ENCODE measurements around the gene PLCL1. TPM values are rescaled to one million over a fixed set of nuclear protein-coding genes. Genes with fewer than 3 reads are reported as not detected.

PLCL1 gene
- polyA plus RNA-seq, 6 donors from 2014 or later: 0.05 to 0.25 (median 0.11) TPM; not detected in 3

GRCh38 chr2:197848602-197849001, 44.2 kb downstream of the PLCL1 start:
- Mint-ChIP-seq H3K36me3 (no peaks in the 10 kb centered on the region), H3K27ac (no peak overlapping the region), H3K4me1 (no peaks in the 10 kb centered on the region), H3K4me3 (no peak overlapping the region), H3K27me3 (peaks cover 13 to 35% (median 32%) of the 10 kb centered on the region in 3 donors), H3K9me3 (no peaks in the 10 kb centered on the region)
- DNase-seq (no peak), ATAC-seq (ENCODE audit: low read depth in 2 of 2) (no peak)

DNA sequence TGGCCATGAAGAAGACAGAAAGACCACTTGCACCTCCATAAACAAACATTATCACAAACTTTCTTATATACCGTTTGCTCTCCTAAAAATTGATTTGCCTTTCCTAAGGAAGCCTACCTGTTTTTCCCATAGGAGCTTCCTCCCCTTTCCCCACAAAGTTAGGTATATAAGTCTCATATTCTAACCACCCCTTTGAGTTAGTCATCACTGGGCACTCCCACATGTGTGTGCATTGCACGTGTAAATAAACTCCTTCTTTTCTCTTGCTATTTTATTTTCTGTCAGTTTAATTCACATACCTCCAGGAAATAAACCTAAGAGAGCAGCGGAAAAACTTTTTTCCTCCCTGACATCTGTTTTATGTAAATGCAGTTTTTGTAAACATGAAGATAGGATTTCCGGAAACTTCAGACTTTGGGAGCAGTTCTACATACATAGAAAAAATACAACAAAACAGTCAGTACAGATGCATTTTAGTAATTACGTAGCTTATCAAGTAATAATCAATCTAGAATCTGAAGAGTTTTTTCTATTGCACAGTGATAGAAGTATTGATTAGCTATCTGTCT, 46.6 kb downstream of the PLCL1 start:
- ATAC-seq (ENCODE audit: low read depth in 2 of 2): no peak
- Mint-ChIP-seq H3K27ac (no peak overlapping the region), H3K4me3 (no peak overlapping the region), H3K9me3 (no peaks in the 10 kb centered on the region), H3K27me3 (peaks cover 4 to 34% (median 28%) of the 10 kb centered on the region in 3 donors), H3K36me3 (no peaks in the 10 kb centered on the region), H3K4me1 (no peaks in the 10 kb centered on the region)
- no peak for DNase-seq

GRCh38 chr2:197851451-197851850, 47.1 kb downstream of the PLCL1 start:
- no peaks in the 10 kb centered on the region for H3K4me1 Mint-ChIP-seq

DNA sequence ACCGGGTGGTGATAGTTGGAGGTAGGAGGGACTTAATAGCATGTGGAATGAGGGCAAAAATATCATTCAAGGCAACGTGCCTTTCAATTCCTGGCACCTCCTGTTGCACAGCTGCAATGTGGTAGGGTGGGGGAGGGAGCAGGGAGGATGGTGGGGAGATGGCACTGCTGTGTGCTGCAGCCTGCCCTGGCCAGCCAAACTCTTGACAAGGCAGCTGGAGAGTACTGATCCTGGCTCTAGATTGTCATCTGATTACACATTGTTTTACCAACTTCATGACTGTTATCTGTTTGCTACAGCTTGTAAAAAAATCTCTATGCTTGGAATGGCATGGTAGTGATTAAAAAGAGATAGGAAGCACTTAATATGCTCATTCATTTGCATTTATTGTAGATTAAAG, 47.7 kb downstream of the PLCL1 start:
- no peak for ATAC-seq (ENCODE audit: low read depth in 2 of 2)
- H3K4me1 Mint-ChIP-seq: no peaks in the 10 kb centered on the region
- DNase-seq: no peak
- peaks cover 4 to 30% (median 23%) of the 10 kb centered on the region in 3 donors for H3K27me3 Mint-ChIP-seq
- H3K27ac Mint-ChIP-seq: no peak overlapping the region
- H3K36me3 Mint-ChIP-seq: no peaks in the 10 kb centered on the region
- H3K4me3 Mint-ChIP-seq: no peak overlapping the region
- H3K9me3 Mint-ChIP-seq: no peaks in the 10 kb centered on the region

More at GRCh38 chr2:197851451-197851850, 47.1 kb downstream of the PLCL1 start:
- ATAC-seq (ENCODE audit: low read depth in 2 of 2): no peak
- H3K27me3 Mint-ChIP-seq: peaks cover 4 to 30% (median 23%) of the 10 kb centered on the region in 3 donors
- DNase-seq: no peak
- no peak overlapping the region for H3K4me3 Mint-ChIP-seq
- H3K9me3 Mint-ChIP-seq: no peaks in the 10 kb centered on the region
- H3K36me3 Mint-ChIP-seq: no peaks in the 10 kb centered on the region
- H3K27ac Mint-ChIP-seq: no peak overlapping the region

DNA sequence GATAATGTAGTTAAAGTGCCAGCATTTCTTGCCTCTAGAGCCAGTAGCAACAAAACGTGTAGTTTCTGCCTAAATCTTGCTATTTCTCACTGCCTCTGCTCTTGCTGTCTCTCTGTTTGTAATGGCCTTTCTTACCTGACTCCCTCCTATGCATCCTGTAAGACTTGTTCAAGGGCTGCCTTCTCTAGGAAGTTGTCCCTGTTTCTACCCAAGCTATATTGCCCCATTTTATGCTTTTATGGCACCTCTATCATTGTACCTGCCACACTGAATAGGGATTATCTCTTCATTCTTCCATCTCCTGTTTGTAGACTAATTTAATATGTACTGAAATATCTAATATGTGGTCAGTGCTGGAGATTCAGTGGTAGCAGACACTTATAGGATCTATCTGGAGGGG, 49.2 kb downstream of the PLCL1 start:
- DNase-seq: no peak
- ATAC-seq (ENCODE audit: low read depth in 2 of 2): no peak
- Mint-ChIP-seq H3K9me3 (no peaks in the 10 kb centered on the region), H3K27ac (no peak overlapping the region), H3K27me3 (peaks cover 4 to 30% (median 23%) of the 10 kb centered on the region in 3 donors), H3K4me1 (no peaks in the 10 kb centered on the region), H3K36me3 (no peaks in the 10 kb centered on the region), H3K4me3 (no peak overlapping the region)

- no peak for DNase-seq
- Mint-ChIP-seq H3K27me3 (peaks cover 5 to 22% (median 9%) of the 10 kb centered on the region in 3 donors), H3K27ac (no peak overlapping the region), H3K9me3 (peaks cover 0 to 5% (median 1%) of the 10 kb centered on the region in 7 donors), H3K36me3 (no peaks in the 10 kb centered on the region), H3K4me3 (no peak overlapping the region), H3K4me1 (no peaks in the 10 kb centered on the region)
- ATAC-seq (ENCODE audit: low read depth in 2 of 2): no peak
Observed at GRCh38 chr2:197857476-197858107, 53.2 kb downstream of the PLCL1 start.

DNA sequence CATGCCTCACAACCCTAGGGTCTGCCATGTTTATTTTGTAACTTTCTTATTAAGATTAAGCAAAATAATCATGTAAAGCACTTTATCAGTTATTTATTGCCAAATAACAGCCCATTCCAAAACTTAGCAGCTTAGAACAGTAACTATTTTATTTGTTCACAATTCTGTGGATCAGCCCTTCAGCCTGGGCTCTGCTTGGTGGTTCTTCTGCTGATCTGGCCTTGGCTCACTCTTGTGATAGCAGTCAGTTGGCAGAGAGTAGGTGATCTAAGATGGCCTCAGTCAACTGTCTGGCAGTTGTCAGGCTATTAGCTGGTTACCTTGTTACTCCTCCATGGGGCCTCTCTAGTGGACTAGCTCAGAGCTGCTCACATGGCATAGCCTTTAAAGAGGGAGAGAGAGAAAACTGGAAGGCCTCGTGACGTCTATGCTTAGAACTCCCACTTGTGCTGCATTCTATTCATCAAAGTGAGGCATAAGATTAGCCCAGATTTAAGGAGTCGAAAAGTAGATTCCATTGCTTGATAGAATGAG, 54.3 kb downstream of the PLCL1 start:
- Mint-ChIP-seq H3K27ac (no peak overlapping the region), H3K4me1 (no peaks in the 10 kb centered on the region)
- no peak for ATAC-seq (ENCODE audit: low read depth in 2 of 2)

GRCh38 chr2:197862246-197862955, 58.0 kb downstream of the PLCL1 start:
- Mint-ChIP-seq H3K9me3 (peaks cover 0 to 5% (median 1%) of the 10 kb centered on the region in 7 donors), H3K4me1 (no peaks in the 10 kb centered on the region), H3K27ac (no peak overlapping the region), H3K27me3 (peaks cover 7 to 16% (median 8%) of the 10 kb centered on the region in 3 donors), H3K4me3 (no peak overlapping the region), H3K36me3 (no peaks in the 10 kb centered on the region)
- DNase-seq (no peak), ATAC-seq (ENCODE audit: low read depth in 2 of 2) (no peak)

More for the DNA sequence above, 54.3 kb downstream of the PLCL1 start:
- Mint-ChIP-seq H3K36me3 (no peaks in the 10 kb centered on the region), H3K9me3 (peaks cover 0 to 5% (median 1%) of the 10 kb centered on the region in 7 donors), H3K4me3 (no peak overlapping the region), H3K27me3 (peaks cover 5 to 19% (median 8%) of the 10 kb centered on the region in 3 donors)
- no peak for DNase-seq

DNA sequence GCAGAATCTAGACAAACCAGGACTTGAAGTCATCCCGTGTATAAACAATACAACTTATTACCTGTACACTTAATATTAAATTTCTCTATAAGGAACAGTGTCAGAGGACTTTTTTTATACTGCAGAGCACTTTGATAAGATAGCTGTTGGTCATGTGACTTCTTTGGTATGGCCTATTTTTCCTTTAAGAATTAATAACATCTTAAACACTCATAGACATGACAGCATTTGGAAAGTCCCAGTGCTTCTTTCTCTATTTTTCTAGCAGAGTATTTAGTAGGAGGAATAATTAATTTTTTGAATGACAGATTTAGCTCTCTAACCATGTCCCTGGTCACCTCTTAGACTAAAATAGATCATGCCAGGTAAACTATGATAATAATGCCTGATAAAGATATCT, 59.4 kb downstream of the PLCL1 start:
- Mint-ChIP-seq H3K36me3 (no peaks in the 10 kb centered on the region), H3K4me1 (no peaks in the 10 kb centered on the region), H3K27ac (no peak overlapping the region), H3K27me3 (peaks cover 7 to 16% (median 8%) of the 10 kb centered on the region in 3 donors), H3K9me3 (peaks cover 0 to 4% (median 1%) of the 10 kb centered on the region in 7 donors), H3K4me3 (no peak overlapping the region)
- ATAC-seq (ENCODE audit: low read depth in 2 of 2): no peak
- DNase-seq: no peak

DNA sequence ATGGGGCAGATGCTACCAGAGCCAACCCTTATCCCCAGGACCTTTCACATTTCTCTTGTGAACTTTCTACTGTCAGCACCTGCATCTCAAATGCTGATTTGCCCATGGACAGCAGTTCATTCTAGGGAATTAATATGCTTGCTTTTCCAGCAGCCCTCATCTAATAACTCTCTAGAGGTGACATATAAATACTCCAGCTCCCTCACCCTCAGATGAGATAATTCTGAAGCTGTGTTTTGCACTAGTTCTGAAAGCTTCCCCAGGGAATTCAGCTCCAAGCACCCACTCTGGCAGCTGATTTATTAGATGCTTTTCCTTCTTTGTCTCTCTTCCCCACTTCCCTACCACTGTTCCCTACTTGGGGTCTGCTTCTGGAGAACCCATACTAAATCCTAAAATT, 62.1 kb downstream of the PLCL1 start:
- H3K4me3 Mint-ChIP-seq: no peak overlapping the region
- ATAC-seq (ENCODE audit: low read depth in 2 of 2) (no peak), DNase-seq (no peak)
- H3K27me3 Mint-ChIP-seq: peaks cover 7 to 15% (median 8%) of the 10 kb centered on the region in 3 donors
- no peaks in the 10 kb centered on the region for H3K9me3 Mint-ChIP-seq
- H3K4me1 Mint-ChIP-seq: no peaks in the 10 kb centered on the region
- no peak overlapping the region for H3K27ac Mint-ChIP-seq
- H3K36me3 Mint-ChIP-seq: no peaks in the 10 kb centered on the region

GRCh38 chr2:197867033-197867432, 62.6 kb downstream of the PLCL1 start:
- H3K4me1 Mint-ChIP-seq: no peaks in the 10 kb centered on the region
- no peak for DNase-seq

GRCh38 chr2:197867624-197868023, 63.2 kb downstream of the PLCL1 start:
- DNase-seq (no peak), ATAC-seq (ENCODE audit: low read depth in 2 of 2) (no peak)
- Mint-ChIP-seq H3K36me3 (no peaks in the 10 kb centered on the region), H3K9me3 (no peaks in the 10 kb centered on the region), H3K4me3 (no peak overlapping the region), H3K4me1 (no peaks in the 10 kb centered on the region), H3K27ac (no peak overlapping the region), H3K27me3 (peaks cover 7 to 9% (median 8%) of the 10 kb centered on the region in 3 donors)

More at GRCh38 chr2:197867033-197867432, 62.6 kb downstream of the PLCL1 start:
- no peak overlapping the region for H3K27ac Mint-ChIP-seq
- peaks cover 7 to 15% (median 8%) of the 10 kb centered on the region in 3 donors for H3K27me3 Mint-ChIP-seq
- H3K36me3 Mint-ChIP-seq: no peaks in the 10 kb centered on the region
- no peak for ATAC-seq (ENCODE audit: low read depth in 2 of 2)
- no peak overlapping the region for H3K4me3 Mint-ChIP-seq
- no peaks in the 10 kb centered on the region for H3K9me3 Mint-ChIP-seq

- Mint-ChIP-seq H3K9me3 (no peaks in the 10 kb centered on the region), H3K27me3 (peaks cover 7 to 8% (median 7%) of the 10 kb centered on the region in 3 donors), H3K4me1 (no peaks in the 10 kb centered on the region), H3K36me3 (no peaks in the 10 kb centered on the region), H3K4me3 (no peak overlapping the region), H3K27ac (no peak overlapping the region)
- ATAC-seq (ENCODE audit: low read depth in 2 of 2) (no peak), DNase-seq (no peak)
Observed at GRCh38 chr2:197868206-197868605, 63.8 kb downstream of the PLCL1 start.
